ENCODE results near the gene ENOX1.

ENOX1 gene

GRCh38 chr13:43529796-43530195, 257.0 kb downstream of the ENOX1 start:
- DNase-seq, result no peak

GRCh38 chr13:43528992-43529391, 257.8 kb downstream of the ENOX1 start:
- no peak for DNase-seq

DNA sequence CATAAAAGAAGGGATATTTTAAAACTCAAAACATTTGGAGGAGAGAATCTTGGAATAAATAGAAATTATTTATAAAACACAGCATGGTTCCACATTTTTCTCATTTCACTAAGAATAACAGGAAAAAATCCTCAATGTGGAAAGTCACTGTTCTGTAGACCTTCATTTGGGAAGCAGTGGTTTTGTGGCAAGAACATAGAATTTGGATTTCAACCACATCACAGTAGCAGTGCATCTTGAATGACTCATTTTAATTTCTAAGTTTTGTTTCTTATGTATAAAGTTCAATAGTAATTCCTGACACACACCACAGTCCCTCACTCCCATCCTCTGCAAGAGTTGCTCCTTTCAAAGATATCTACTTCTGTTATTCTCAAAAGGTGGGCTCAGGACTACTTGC, 264.0 kb downstream of the ENOX1 start:
- no peak for DNase-seq

DNA sequence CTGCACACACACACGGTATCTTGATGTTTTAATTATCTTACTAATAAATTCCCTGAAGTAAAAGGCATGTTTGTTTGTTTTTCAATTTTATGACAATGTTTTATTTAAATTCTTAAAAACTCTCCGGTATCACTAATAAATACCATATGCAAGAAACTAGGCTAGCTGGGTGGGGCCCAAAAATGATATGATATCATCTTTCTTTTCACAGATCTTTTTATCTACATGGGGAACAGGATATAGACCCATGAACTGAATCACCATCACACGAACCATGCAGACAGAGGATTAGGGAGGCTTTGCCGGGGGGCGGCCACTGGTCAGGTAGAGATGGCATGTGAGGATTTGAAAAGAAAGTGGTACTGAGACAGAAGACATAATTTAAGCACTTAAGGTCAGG, 266.4 kb downstream of the ENOX1 start:
- no peak for DNase-seq

GRCh38 chr13:43518833-43519232, 267.9 kb downstream of the ENOX1 start:
- no peak for DNase-seq

- no peak for DNase-seq
These were observed 270.4 kb downstream of the ENOX1 start for GRCh38 chr13:43516401-43516833.

DNA sequence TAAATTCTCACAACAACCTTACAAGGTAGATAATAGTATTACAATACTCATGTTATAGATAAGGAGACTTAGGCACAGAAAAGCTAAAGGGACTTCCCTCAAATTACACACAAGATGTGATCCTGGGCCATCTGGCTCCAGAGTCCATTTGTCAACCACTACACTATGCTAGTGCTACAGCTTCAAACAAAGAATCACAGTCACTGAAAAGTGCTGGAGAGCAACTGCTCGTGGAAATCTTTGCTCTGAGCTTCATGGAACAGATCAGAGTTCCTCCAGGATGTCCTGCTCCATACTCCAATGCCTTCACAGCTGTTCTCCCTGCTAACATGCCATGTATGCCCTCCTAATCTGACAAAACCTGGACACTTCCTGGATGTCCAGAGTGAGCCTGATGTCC, 271.2 kb downstream of the ENOX1 start:
- no peak for DNase-seq

DNA sequence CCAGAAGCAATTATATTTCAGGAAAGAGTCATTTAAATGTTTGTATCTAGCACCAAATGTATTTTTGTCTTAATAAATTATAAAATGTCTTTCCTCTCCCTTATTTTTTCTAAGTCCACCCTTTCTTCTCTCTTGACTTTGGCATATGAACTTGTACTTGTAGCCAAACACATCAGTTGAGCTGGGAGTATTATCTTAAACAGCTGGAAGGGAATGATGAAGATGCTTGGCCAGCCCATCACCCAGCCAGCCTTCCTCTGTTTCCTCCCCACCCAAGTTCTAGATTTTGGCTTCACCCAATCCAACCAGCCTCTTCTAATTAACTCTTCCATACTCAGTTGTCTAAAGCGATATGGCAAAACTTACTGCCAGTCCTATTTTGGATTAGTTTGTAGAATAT, 272.5 kb downstream of the ENOX1 start:
- no peak for DNase-seq

- no peak for DNase-seq
These were observed 274.6 kb downstream of the ENOX1 start for GRCh38 chr13:43512221-43512620.

GRCh38 chr13:43510956-43511901, 275.5 kb downstream of the ENOX1 start:
- no peak for DNase-seq

DNA sequence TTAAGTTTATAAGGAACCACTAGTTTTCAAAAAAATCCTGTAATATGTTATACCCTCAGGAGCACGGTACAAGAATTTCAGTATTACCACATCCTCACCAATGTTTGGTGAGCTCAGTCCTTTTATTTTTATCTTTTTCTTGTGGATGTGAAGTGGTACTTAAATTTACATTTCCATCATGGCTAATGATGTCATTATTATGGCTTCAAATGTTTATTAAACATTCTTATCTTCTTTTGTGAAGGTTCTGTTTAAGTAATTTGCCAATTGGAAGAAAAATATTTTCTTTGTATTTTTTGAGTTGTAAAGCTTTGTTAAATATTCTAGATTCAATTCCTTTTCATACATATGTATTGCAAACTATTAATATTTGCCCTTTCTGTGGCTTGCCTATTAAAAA, 291.0 kb downstream of the ENOX1 start:
- DNase-seq, result no peak

DNA sequence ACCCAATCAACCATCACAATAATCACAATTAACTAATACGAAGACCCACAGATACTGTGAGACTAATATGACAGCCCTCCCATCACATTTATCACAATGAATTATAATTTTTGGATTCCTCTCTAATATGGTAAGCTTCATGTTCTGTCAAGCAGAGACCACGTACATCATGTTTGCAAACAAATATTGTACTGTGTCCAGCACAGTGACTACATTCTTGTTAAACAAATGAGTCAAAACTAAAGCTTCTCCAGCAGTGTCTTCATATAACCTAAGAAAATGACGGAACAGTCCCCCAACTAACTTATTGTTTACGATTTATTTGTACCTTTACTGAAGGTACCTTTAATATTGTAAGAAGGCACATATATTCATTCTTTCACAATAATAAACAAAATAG, 292.6 kb downstream of the ENOX1 start:
- DNase-seq, result no peak

DNA sequence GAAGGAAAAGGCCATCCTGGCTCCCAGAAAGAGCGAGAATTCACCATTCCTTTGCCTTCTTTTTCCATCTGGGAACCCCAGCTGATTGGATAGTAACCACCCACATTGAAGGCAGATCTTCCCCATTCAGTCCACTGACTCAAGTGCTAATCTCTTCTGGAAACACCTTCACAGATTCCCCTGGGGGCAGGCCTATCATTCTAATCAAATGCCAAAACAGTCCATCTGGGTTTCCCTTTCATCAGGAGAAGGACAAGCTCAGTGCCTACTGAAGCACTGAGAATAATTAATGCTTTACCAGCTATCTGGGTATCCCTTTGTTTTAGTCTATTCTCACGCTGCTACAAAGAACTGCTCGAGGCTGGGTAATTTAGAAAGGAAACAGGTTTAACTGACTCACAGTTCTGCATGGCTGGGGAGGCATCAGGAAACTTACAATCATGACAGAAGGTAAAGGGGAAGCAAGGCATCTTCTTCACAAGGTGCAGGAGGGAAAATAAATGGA, 293.2 kb downstream of the ENOX1 start:
- no peak for DNase-seq

GRCh38 chr13:43492745-43493144, 294.0 kb downstream of the ENOX1 start:
- no peak for DNase-seq

- no peak for DNase-seq
These were observed 294.5 kb downstream of the ENOX1 start for GRCh38 chr13:43492311-43492710.

- DNase-seq, result no peak
These were observed 297.5 kb downstream of the ENOX1 start for GRCh38 chr13:43489233-43489632.

DNA sequence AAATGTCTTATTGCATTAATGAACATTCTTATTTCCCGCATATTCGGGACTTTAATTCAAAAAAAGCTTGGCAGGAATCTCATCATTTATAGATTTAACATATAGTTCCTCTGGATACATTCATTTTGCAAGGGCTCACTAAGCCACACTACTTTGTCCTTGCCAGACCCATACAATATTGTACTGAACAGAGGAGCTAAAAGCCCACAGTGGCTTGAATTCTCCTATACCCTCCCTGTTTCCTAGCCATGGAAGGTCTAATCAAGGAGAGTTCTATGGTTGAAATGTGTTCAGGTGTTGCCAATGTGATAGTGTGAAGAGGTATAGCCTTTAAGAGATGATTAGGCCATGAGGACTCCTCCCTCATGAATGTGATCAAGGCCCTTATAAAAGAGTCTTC, 298.9 kb downstream of the ENOX1 start:
- no peak for DNase-seq

DNA sequence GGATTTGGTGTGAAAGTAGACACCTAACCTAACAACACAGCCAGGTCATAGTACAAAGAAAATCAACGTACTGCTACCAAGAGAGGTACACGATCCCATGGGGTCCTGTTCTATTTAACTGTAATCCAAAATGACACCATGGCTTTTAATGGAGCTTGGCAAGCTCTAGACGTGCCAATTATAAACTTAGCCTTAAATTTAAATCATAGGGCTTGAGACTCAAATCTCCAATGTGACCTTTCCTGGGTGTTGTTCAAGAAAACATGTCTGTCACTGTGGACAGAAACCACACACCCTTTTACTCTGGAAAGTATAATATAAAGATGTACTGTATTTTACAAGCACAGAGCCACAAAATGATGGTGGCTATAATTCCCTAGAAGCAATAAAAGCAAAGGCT, 299.3 kb downstream of the ENOX1 start:
- DNase-seq, result no peak

- no peak for DNase-seq
These were observed 302.1 kb downstream of the ENOX1 start for GRCh38 chr13:43484432-43485225.

GRCh38 chr13:43483930-43484329, 302.8 kb downstream of the ENOX1 start:
- no peak for DNase-seq

DNA sequence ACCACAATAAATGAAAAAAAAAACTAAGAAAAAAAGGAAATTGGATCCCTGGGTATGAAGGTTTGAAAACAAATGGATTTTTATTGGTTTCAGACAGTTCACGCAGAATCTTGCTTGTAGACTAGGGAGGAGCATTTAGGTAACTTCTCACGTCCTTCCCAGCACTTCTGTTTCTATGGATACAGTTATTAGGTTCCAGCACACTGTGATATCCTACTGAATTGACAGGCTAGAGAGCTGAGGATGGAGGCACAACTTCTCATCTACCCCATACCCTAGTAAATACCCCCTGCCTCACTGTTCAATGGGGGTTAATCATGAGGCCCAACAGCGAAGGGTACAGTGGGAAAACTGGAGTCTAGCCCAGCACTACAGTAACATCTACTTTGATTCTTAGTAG, 304.1 kb downstream of the ENOX1 start:
- DNase-seq, result no peak

GRCh38 chr13:43482026-43482425, 304.7 kb downstream of the ENOX1 start:
- no peak for DNase-seq

- no peak for DNase-seq
These were observed 307.9 kb downstream of the ENOX1 start for GRCh38 chr13:43478902-43479301.

GRCh38 chr13:43478211-43478610, 308.6 kb downstream of the ENOX1 start:
- DNase-seq, result no peak
